Hematopoietic multipotent progenitor cell (in vitro differentiated cells): ENCODE data around the gene ANO1. TPM values are rescaled to one million over a fixed set of nuclear protein-coding genes. Genes with fewer than 3 reads are reported as not detected.
A peak's percentile ranks its signal among the peaks of the same experiment; 100 is the strongest.

ENCODE experiments used
- DNase-seq, 3 donors: peaks; one replicate each; pipeline ENCODE4 v3.0.0-alpha.2; 2011 to 2015; ENCODE audit warnings: low read depth in 2 of 3, low spot score in 2 of 3
- total RNA-seq: library from RNA; depleted of rRNA; stranded (reverse); fragments of >200 nt; gene quantifications from one replicate; pipeline ENCODE4 v1.2.3, GENCODE V29; 2012

ANO1 gene
- total RNA-seq, 1 donor, result not detected

GRCh38 chr11:70072461-70072860 lies 5.7 kb upstream of the ANO1 start:
- no peak for DNase-seq

- DNase-seq, result peak in 2 of 3 donors; percentile 63 to 77
Observed at GRCh38 chr11:70072861-70073755, 5.0 kb upstream of the ANO1 start.

- DNase-seq, result peak in 2 of 3 donors; percentile 14 to 25
Observed at GRCh38 chr11:70073871-70074371, 4.2 kb upstream of the ANO1 start.

GRCh38 chr11:70074746-70075145 lies 3.4 kb upstream of the ANO1 start:
- DNase-seq, result no peak

- no peak for DNase-seq
Observed at GRCh38 chr11:70075836-70076235, 2.3 kb upstream of the ANO1 start.

DNA sequence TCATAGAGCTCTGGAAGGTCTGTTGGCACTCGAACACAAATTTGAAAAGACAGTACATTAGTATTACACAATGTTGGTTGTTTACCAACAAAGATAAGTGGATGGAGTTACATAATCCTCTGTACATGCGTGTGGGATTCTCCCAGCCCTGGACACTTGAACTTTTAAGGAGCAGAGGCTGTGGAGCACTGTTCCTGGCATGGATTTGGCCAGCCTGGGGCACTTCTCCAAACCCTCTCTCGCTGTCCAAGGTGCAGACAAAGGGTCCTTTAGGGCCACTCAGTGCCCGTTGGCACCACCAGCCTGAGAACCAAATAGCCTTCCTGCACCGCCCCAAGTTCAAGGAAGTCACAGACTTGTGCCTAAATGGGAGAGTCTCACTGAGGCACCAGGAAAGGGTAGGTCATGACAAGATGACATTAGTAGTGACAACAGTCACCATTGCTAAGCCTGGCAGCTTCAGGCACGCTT lies 1.6 kb upstream of the ANO1 start:
- no peak for DNase-seq

DNA sequence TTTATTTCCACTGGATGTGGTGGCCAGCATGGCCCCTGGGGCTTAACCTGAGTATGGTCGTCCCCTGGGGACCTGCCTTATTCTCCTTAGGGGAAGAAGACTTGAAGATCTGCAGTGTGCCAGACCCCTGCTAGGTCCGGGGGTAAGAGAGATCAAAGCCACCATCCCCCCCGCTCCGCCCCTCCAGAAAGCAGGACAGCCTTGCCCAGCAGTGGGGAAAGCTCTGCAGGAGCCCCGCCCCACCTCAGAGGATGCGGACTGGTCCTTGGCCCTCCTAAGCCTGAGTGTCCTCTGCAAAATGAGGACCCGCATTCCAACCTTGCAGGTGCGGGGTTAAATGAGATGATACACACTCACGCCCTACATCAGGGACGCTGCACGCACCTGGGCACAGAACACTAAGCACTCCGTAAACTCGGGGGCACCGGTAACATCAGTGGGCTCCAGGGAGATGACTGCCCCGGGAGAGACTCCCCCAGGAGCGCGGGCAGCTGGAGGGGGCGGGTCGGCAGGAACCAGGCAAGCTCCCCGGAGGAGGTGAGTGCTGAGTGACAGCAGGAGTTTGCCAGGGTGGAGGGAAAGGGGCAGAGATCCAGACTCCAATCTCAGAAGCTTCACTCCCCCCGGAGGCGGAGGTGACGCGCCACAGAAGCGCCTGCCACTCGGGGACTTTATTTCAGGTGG lies 564 bp upstream of the ANO1 start:
- DNase-seq, result no peak

DNA sequence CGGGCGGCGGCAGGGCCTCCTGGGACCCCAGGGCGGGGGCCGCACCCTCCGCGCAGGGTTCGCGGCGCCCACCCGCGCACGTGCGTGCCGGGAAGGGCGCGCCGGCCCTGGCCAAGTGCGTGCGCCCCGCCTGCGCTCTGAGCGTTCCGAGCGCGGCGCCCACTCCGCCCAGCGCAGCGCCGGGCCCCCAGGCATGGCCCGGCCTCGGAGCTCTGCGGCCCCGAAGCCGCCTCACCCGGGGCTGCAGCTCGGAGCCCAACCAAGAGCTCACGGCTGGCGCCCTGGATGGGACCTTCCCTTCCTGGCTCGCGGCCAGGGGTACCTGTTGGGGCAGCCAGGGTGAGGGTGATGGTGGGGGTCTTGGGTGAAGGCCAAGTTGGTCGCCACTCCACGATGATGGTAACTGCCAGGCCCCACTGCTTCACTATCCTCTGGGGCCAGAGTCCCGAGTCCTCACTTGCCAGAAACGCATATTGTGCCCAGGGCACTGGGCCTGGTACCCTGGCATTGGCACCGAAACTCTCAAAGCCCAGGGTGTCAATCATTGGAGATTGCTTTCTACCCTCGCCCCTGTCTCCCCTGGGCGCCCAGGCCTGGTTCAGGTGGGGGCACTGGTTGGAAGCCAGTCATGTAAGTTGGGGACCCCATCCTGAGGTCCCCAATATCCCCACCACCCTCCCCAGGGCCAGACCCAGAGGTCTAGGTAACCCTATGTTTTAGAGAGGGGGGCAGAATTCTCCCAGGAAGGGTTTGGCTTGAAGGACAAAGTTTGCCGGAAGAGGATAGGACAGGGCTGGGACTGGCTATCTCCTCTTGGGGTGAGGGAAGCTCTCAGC lies 882 bp downstream of the ANO1 start:
- DNase-seq, result no peak

GRCh38 chr11:70079691-70080090 lies 1.6 kb downstream of the ANO1 start:
- no peak for DNase-seq

DNA sequence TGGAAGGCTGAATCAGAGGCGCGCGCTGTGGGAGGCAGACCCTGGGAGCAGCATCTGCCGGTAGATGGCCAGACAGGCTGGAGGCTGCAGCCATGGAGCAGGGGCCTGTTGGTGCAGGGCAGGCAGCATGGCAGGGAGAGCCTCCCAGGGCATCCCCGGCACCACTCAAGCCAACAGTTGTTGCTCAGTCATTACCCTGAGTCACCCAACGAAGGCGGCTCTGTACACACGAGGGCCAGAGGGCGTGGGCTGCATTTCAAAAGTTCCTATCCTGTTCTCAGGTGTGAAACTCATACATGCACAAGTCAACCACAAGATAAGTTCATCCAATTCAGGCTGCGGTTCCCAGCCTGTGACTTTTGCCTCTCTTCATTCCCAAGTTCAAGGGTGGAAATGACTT lies 2.6 kb downstream of the ANO1 start:
- no peak for DNase-seq

- peak in 1 of 3 donors; percentile 9 for DNase-seq
Observed at GRCh38 chr11:70082829-70083228, 4.7 kb downstream of the ANO1 start.

GRCh38 chr11:70084046-70084984 lies 6.2 kb downstream of the ANO1 start:
- DNase-seq, result no peak

GRCh38 chr11:70085815-70086769 lies 8.0 kb downstream of the ANO1 start:
- DNase-seq, result no peak

- DNase-seq, result no peak
Observed at GRCh38 chr11:70087446-70088167, 9.5 kb downstream of the ANO1 start.

GRCh38 chr11:70088735-70089250 lies 10.7 kb downstream of the ANO1 start:
- DNase-seq, result no peak

- DNase-seq, result no peak
Observed at GRCh38 chr11:70089631-70090030, 11.5 kb downstream of the ANO1 start.

DNA sequence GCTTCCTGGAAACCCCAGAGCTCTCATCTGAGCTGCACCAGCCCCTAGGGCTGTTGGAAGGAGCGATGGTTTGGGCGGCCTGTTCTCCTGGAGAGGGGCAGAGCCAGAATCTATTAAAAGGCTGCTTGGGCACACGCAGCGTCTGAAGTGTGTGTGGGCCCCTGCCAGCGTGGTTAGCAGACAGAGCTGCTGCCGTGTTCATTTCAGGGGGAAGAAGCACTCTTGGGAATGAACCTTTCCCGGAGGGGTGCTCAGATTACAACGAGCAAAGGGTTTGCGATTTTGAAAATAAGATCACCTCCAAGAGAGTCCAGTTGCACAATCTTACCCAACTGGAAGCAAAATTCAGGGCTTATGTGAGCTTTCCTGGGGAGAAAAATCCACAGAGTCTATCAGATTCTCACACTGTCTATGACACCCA lies 12.9 kb downstream of the ANO1 start:
- DNase-seq, result no peak

- no peak for DNase-seq
Observed at GRCh38 chr11:70091638-70092037, 13.5 kb downstream of the ANO1 start.
